ENCODE data around the gene IGDCC3. TPM values are rescaled to one million over a fixed set of nuclear protein-coding genes. Genes with fewer than 3 reads are reported as not detected.

IGDCC3 gene
- total RNA-seq, 1 donor from 2014 or later, result 0.27 TPM

GRCh38 chr15:65290228-65290627 lies 87.6 kb downstream of the IGDCC3 start:
- no peak for TF ChIP-seq CTCF (IDR thresholded peaks at IDR 0.05)
- H3K36me3 Mint-ChIP-seq (ENCODE audit: low read depth), result no peaks in the 10 kb centered on the region
- no peak overlapping the region for H3K4me3 Mint-ChIP-seq (ENCODE audit: unreplicated experiment)
- no peaks in the 10 kb centered on the region for H3K27me3 Mint-ChIP-seq (ENCODE audit: low read depth)
- H3K27ac Mint-ChIP-seq (ENCODE audit: unreplicated experiment), result no peak overlapping the region
- peaks cover 14% of the 10 kb centered on the region for H3K4me1 Mint-ChIP-seq (ENCODE audit: low read depth)
- DNase-seq (ENCODE audit: low spot score), result no peak
- H3K9me3 Mint-ChIP-seq (ENCODE audit: low read depth), result no peaks in the 10 kb centered on the region

- no peaks in the 10 kb centered on the region for H3K36me3 Mint-ChIP-seq (ENCODE audit: low read depth)
- peaks cover 15% of the 10 kb centered on the region for H3K4me1 Mint-ChIP-seq (ENCODE audit: low read depth)
- H3K27ac Mint-ChIP-seq (ENCODE audit: unreplicated experiment), result no peak overlapping the region
- no peak overlapping the region for H3K4me3 Mint-ChIP-seq (ENCODE audit: unreplicated experiment)
- TF ChIP-seq CTCF (IDR thresholded peaks at IDR 0.05), result no peak
- H3K9me3 Mint-ChIP-seq (ENCODE audit: low read depth), result no peaks in the 10 kb centered on the region
- DNase-seq (ENCODE audit: low spot score), result no peak
- H3K27me3 Mint-ChIP-seq (ENCODE audit: low read depth), result no peaks in the 10 kb centered on the region
These were observed 88.4 kb downstream of the IGDCC3 start for GRCh38 chr15:65289261-65289854.

GRCh38 chr15:65287520-65287855 lies 90.3 kb downstream of the IGDCC3 start:
- Mint-ChIP-seq H3K4me1 (ENCODE audit: low read depth) (peaks cover 15% of the 10 kb centered on the region), H3K27me3 (ENCODE audit: low read depth) (no peaks in the 10 kb centered on the region), H3K4me3 (ENCODE audit: unreplicated experiment) (peak overlapping the region; percentile 80), H3K27ac (ENCODE audit: unreplicated experiment) (no peak overlapping the region), H3K36me3 (ENCODE audit: low read depth) (peaks cover 3% of the 10 kb centered on the region), H3K9me3 (ENCODE audit: low read depth) (no peaks in the 10 kb centered on the region)
- no peak for DNase-seq (ENCODE audit: low spot score)
- TF ChIP-seq CTCF (IDR thresholded peaks at IDR 0.05), result no peak

GRCh38 chr15:65286704-65287519 lies 90.9 kb downstream of the IGDCC3 start, which contains the start of gene PARP16:
PARP16 (minus strand) TSS chr15:65286883; CDS start chr15:65286426, 457 bp downstream.
- H3K27me3 Mint-ChIP-seq (ENCODE audit: low read depth), result no peaks in the 10 kb centered on the region
- peak within 1 kb of the TSS; percentile 80 for H3K4me3 Mint-ChIP-seq (ENCODE audit: unreplicated experiment)
- no peaks in the 10 kb centered on the region for H3K9me3 Mint-ChIP-seq (ENCODE audit: low read depth)
- peaks cover 4% of the 10 kb centered on the region for H3K36me3 Mint-ChIP-seq (ENCODE audit: low read depth)
- peaks cover 15% of the 10 kb centered on the region for H3K4me1 Mint-ChIP-seq (ENCODE audit: low read depth)
- peak; percentile 74 for TF ChIP-seq CTCF (IDR thresholded peaks at IDR 0.05)
- peak; percentile 95 for DNase-seq (ENCODE audit: low spot score)
- peak within 1 kb of the TSS; percentile 55 for H3K27ac Mint-ChIP-seq (ENCODE audit: unreplicated experiment)

- peaks cover 15% of the 10 kb centered on the region for H3K4me1 Mint-ChIP-seq (ENCODE audit: low read depth)
- no peak for TF ChIP-seq CTCF (IDR thresholded peaks at IDR 0.05)
- DNase-seq (ENCODE audit: low spot score), result no peak
- H3K9me3 Mint-ChIP-seq (ENCODE audit: low read depth), result no peaks in the 10 kb centered on the region
- no peaks in the 10 kb centered on the region for H3K27me3 Mint-ChIP-seq (ENCODE audit: low read depth)
- peak overlapping the region; percentile 80 for H3K4me3 Mint-ChIP-seq (ENCODE audit: unreplicated experiment)
- H3K36me3 Mint-ChIP-seq (ENCODE audit: low read depth), result peaks cover 4% of the 10 kb centered on the region
- H3K27ac Mint-ChIP-seq (ENCODE audit: unreplicated experiment), result peak overlapping the region; percentile 51
These were observed 91.6 kb downstream of the IGDCC3 start for GRCh38 chr15:65286069-65286703.

Data from chondrocyte (in vitro differentiated cells).